ENCODE results near the gene FAM151A. TPM values are rescaled to one million over a fixed set of nuclear protein-coding genes. Genes with fewer than 3 reads are reported as not detected.

Gene FAM151A
- total and polyA plus RNA-seq, 2 donors (not counting 3 experiments of a cell fraction or from before 2014, with no cell fraction given) = not detected

DNA sequence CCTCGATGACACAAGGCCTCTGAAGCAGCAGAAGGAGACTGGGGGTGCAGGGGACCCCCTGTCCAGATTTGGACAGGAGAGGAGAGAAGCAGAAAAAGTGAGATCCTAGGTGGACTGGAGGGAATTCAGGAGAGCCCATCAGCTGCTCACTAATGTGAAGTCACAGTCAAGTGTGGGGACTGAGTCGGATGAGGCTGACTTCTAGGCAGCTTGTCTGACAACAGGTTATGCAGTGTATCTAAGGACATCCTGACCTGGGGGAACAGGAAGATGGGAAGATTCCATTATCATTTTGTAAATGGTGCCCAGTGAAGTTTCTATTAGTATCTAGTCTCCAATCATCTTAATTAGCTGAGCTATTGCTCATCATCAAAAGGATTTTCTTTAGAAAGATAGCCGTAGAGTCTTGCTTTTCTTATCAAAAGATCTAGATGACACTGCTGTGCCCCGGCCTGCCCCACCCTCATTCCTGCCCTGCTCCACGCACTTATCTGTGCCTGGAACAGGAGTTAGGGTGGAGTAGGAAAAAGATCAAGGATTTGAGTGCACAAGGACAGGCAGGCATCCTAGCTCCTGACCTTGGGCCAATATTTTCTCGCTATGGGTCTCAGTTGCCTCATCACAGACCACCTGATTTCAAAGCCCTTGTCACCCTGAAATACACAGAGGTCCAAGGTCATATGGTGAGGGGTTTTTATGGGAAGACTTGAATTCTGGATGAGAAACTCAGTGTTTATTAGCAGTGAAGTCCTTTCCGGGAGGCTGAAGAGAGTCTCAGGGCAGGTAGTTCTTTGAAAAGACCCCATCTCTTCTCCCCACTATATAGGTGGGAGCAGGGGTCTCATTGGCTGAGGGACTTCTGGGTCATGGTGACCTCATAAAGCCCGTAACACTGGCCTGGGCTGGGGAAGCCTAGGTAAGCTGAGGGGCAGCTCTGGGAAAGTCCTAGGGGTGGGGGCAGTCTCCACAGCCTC is 17.8 kb upstream of the FAM151A start, which contains the start of gene MROH7:
Gene MROH7 (plus strand): TSS at position 924 of the 974 bp plus-strand sequence. CDS start 11,141 bp downstream, outside the sequence.
- H3K4me2 ChIP-seq (ENCODE audit: insufficient read depth, low read length) = no peak within 1 kb of the TSS
- H3K9ac ChIP-seq (replicated peaks; ENCODE audit: extremely low read depth, insufficient read depth, low read length) = no peak within 1 kb of the TSS
- H3K9me1 ChIP-seq (replicated peaks; ENCODE audit: control insufficient read depth, extremely low read depth, insufficient read depth, low read length) = no peaks in the 10 kb centered on the region
- H3K36me3 ChIP-seq (ENCODE audit: control insufficient read depth in 2 of 2, extremely low read depth in 1 of 2, insufficient read depth in 2 of 2, low read length in 2 of 2) = no peaks in the 10 kb centered on the region
- TF ChIP-seq, protein P1, sequence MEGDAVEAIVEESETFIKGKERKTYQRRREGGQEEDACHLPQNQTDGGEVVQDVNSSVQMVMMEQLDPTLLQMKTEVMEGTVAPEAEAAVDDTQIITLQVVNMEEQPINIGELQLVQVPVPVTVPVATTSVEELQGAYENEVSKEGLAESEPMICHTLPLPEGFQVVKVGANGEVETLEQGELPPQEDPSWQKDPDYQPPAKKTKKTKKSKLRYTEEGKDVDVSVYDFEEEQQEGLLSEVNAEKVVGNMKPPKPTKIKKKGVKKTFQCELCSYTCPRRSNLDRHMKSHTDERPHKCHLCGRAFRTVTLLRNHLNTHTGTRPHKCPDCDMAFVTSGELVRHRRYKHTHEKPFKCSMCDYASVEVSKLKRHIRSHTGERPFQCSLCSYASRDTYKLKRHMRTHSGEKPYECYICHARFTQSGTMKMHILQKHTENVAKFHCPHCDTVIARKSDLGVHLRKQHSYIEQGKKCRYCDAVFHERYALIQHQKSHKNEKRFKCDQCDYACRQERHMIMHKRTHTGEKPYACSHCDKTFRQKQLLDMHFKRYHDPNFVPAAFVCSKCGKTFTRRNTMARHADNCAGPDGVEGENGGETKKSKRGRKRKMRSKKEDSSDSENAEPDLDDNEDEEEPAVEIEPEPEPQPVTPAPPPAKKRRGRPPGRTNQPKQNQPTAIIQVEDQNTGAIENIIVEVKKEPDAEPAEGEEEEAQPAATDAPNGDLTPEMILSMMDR (IDR thresholded peaks at IDR 0.05; ENCODE audit: extremely low read depth in 1 of 2, insufficient read depth in 1 of 2, low read depth in 1 of 2, low read length in 2 of 2) = no peak
- no peak for TF ChIP-seq POLR2A (IDR thresholded peaks at IDR 0.05; ENCODE audit: low read depth, low read length)
- TF ChIP-seq FOS (IDR thresholded peaks at IDR 0.05; ENCODE audit: borderline replicate concordance, insufficient read depth, low read length) = no peak
- no peak for TF ChIP-seq JUN (IDR thresholded peaks at IDR 0.05; ENCODE audit: borderline replicate concordance, insufficient read depth, insufficient read length, low read depth)
- TF ChIP-seq MYC (IDR thresholded peaks at IDR 0.05; ENCODE audit: low read depth, low read length) = no peak
- TF ChIP-seq POLR2AphosphoS5 (IDR thresholded peaks at IDR 0.05; ENCODE audit: insufficient read depth, low read depth, low read length) = no peak
- no peak for TF ChIP-seq EZH2 (IDR thresholded peaks at IDR 0.05; ENCODE audit: borderline replicate concordance, low read depth, low read length, severe bottlenecking)
- TF ChIP-seq, protein P2, sequence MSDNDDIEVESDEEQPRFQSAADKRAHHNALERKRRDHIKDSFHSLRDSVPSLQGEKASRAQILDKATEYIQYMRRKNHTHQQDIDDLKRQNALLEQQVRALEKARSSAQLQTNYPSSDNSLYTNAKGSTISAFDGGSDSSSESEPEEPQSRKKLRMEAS (IDR thresholded peaks at IDR 0.05; ENCODE audit: insufficient read depth, insufficient read length) = no peak
- TF ChIP-seq GATA2 (IDR thresholded peaks at IDR 0.05; ENCODE audit: insufficient read depth, insufficient read length, low read depth, low read length) = no peak
- no peaks in the 10 kb centered on the region for H3K4me1 ChIP-seq (ENCODE audit: control insufficient read depth, extremely low read depth, insufficient read depth, low read length)
- no peak within 1 kb of the TSS for H3K27ac ChIP-seq (ENCODE audit: insufficient read depth, low read depth, low read length)
- no peak for DNase-seq (ENCODE audit: low read depth, low spot score)
- no TSS peak for BruUV-seq (replicated peaks)
- H3K79me2 ChIP-seq (ENCODE audit: control insufficient read depth, insufficient read depth, low read length) = no peaks in the 10 kb centered on the region
- H3K4me3 ChIP-seq (replicated peaks in 1 of 3; ENCODE audit: insufficient read depth in 1 of 3, low read depth in 1 of 3, low read length in 3 of 3) = no peak within 1 kb of the TSS
- intact Hi-C loops (cut with micrococcal nuclease) = no loop called here
- POLR2A ChIA-PET = no interaction called here
- dilution Hi-C loops (cut with MboI; ENCODE audit: extremely low pct_ligation_motif_present, low sequenced_read_pairs) = no loop called here
- H4K20me1 ChIP-seq (replicated peaks; ENCODE audit: control insufficient read depth, extremely low read depth, insufficient read depth, low read length) = no peaks in the 10 kb centered on the region
- H3K27me3 ChIP-seq (ENCODE audit: control insufficient read depth in 2 of 2, insufficient read depth in 2 of 2, low read length in 2 of 2) = peaks cover 0 to 5% of the 10 kb centered on the region in 2 experiments
- FAIRE-seq = no peak
- H3K9me3 ChIP-seq (replicated peaks; ENCODE audit: control insufficient read depth, insufficient read depth, low read length) = no peaks in the 10 kb centered on the region
- CTCF ChIA-PET = no interaction called here
- H2AFZ ChIP-seq (ENCODE audit: low read depth, low read length) = no peak within 1 kb of the TSS

Data from endothelial cell of umbilical vein (primary cell).